Measurements from ENCODE around the gene THSD4. TPM values are rescaled to one million over a fixed set of nuclear protein-coding genes. Genes with fewer than 3 reads are reported as not detected.

The THSD4 gene
- not detected in 2 replicates for total RNA-seq (2014; rRNA removed; shearing (Covaris generic))
- total RNA-seq (2022): not detected in 2 replicates
- Bru-seq, nascent RNA: percentile 5 among the genes with signal in this experiment
- BruChase-seq, experiment 1, labeled RNA remaining after a 6-hour chase: percentile 3 among the genes with signal in this experiment
- BruChase-seq, experiment 2, labeled RNA remaining after a 2-hour chase: percentile 7 among the genes with signal in this experiment
- long read RNA-seq, partial matches to known transcripts: 0 of 4 reads
- long read RNA-seq, other reads (novel, unspliced or antisense): 4 of 4 reads

GRCh38 chr15:71114887-71115566, at the start of gene THSD4:
Gene THSD4, plus strand, starts transcription at chr15:71115471.
- Histone ChIP-seq H4K20me1 (ENCODE audit: insufficient read depth, low read length) (no peaks in the 10 kb centered on the region), H3K27ac (ENCODE audit: low read depth, low read length, poor library complexity, severe bottlenecking) (no peak within 1 kb of the TSS), H3K4me2 (ENCODE audit: low read length) (no peak within 1 kb of the TSS), H2AFZ (ENCODE audit: low read length) (no peak within 1 kb of the TSS), H3K9me3 (ENCODE audit: low read length) (no peaks in the 10 kb centered on the region), H3K9me2 (ENCODE audit: insufficient read depth, low read length) (no peaks in the 10 kb centered on the region), H3K4me1 (ENCODE audit: insufficient read depth, low read length, poor library complexity, severe bottlenecking) (no peaks in the 10 kb centered on the region), H3K36me3 (ENCODE audit: insufficient read depth, low read length) (no peaks in the 10 kb centered on the region), H3K4me3 (ENCODE audit: low read depth, low read length, poor library complexity, severe bottlenecking) (no peak within 1 kb of the TSS), H3K79me2 (ENCODE audit: insufficient read depth, low read depth, low read length) (no peaks in the 10 kb centered on the region)
- ChIA-PET POLR2A (no interaction called here), CTCF (ENCODE audit: unreplicated experiment) (no interaction called here)
- intact Hi-C loops (cut with micrococcal nuclease; ENCODE audit: unreplicated experiment): no loop called here
- peak; percentile 8 for DNase-seq (ENCODE audit: low spot score)
- BruUV-seq (replicated peaks): no TSS peak
- no peak for TF ChIP-seq EZH2phosphoT487 (IDR thresholded peaks at IDR 0.05; ENCODE audit: borderline replicate concordance, low read depth, low read length)
- peak; percentile 75 for TF ChIP-seq CTCF (conservative IDR thresholded peaks at IDR 0.05; ENCODE audit: low read length)

- no peaks in the 10 kb centered on the region for H3K36me3 ChIP-seq (ENCODE audit: insufficient read depth, low read length)
- H3K27ac ChIP-seq (ENCODE audit: low read depth, low read length, poor library complexity, severe bottlenecking): no peak overlapping the region
- DNase-seq (ENCODE audit: low spot score): no peak
- no peaks in the 10 kb centered on the region for H3K79me2 ChIP-seq (ENCODE audit: insufficient read depth, low read depth, low read length)
- ChIA-PET POLR2A (no interaction called here), CTCF (ENCODE audit: unreplicated experiment) (no interaction called here)
- H4K20me1 ChIP-seq (ENCODE audit: insufficient read depth, low read length): no peaks in the 10 kb centered on the region
- H3K9me2 ChIP-seq (ENCODE audit: insufficient read depth, low read length): no peaks in the 10 kb centered on the region
- H3K4me2 ChIP-seq (ENCODE audit: low read length): no peak overlapping the region
- H3K4me1 ChIP-seq (ENCODE audit: insufficient read depth, low read length, poor library complexity, severe bottlenecking): no peaks in the 10 kb centered on the region
- H2AFZ ChIP-seq (ENCODE audit: low read length): no peak overlapping the region
- TF ChIP-seq CTCF (conservative IDR thresholded peaks at IDR 0.05; ENCODE audit: low read length): no peak
- no peak for TF ChIP-seq EZH2phosphoT487 (IDR thresholded peaks at IDR 0.05; ENCODE audit: borderline replicate concordance, low read depth, low read length)
- no peak overlapping the region for H3K4me3 ChIP-seq (ENCODE audit: low read depth, low read length, poor library complexity, severe bottlenecking)
- BruUV-seq (replicated peaks): no TSS peak
- no peaks in the 10 kb centered on the region for H3K9me3 ChIP-seq (ENCODE audit: low read length)
- intact Hi-C loops (cut with micrococcal nuclease; ENCODE audit: unreplicated experiment): no loop called here
These were observed 48.3 kb upstream of the THSD4 start for GRCh38 chr15:71066983-71067382.

- BruUV-seq (replicated peaks): no TSS peak
- ChIA-PET CTCF (ENCODE audit: unreplicated experiment) (no interaction called here), POLR2A (no interaction called here)
- Histone ChIP-seq H3K79me2 (ENCODE audit: insufficient read depth, low read depth, low read length) (no peaks in the 10 kb centered on the region), H3K4me1 (ENCODE audit: insufficient read depth, low read length, poor library complexity, severe bottlenecking) (no peaks in the 10 kb centered on the region), H3K4me2 (ENCODE audit: low read length) (no peak overlapping the region), H4K20me1 (ENCODE audit: insufficient read depth, low read length) (no peaks in the 10 kb centered on the region), H3K9me3 (ENCODE audit: low read length) (no peaks in the 10 kb centered on the region), H3K9me2 (ENCODE audit: insufficient read depth, low read length) (no peaks in the 10 kb centered on the region), H3K27ac (ENCODE audit: low read depth, low read length, poor library complexity, severe bottlenecking) (no peak overlapping the region), H2AFZ (ENCODE audit: low read length) (no peak overlapping the region), H3K4me3 (ENCODE audit: low read depth, low read length, poor library complexity, severe bottlenecking) (no peak overlapping the region), H3K36me3 (ENCODE audit: insufficient read depth, low read length) (no peaks in the 10 kb centered on the region)
- intact Hi-C loops (cut with micrococcal nuclease; ENCODE audit: unreplicated experiment): no loop called here
- TF ChIP-seq CTCF (conservative IDR thresholded peaks at IDR 0.05; ENCODE audit: low read length) (peak; percentile 41; the same call in 1 of the 2 replicates), EZH2phosphoT487 (IDR thresholded peaks at IDR 0.05; ENCODE audit: borderline replicate concordance, low read depth, low read length) (no peak)
- no peak for DNase-seq (ENCODE audit: low spot score)
These were observed 45.6 kb upstream of the THSD4 start for GRCh38 chr15:71069693-71070092.
